Cardiac muscle cell (in vitro differentiated cells and primary cell): Measurements from ENCODE around the gene KLKB1. TPM values are rescaled to one million over a fixed set of nuclear protein-coding genes. Genes with fewer than 3 reads are reported as not detected.

Experiments
- DNase-seq, 2 donors: peaks; one replicate each; pipeline versions ENCODE4 v3.0.0 to v3.0.0-alpha.2; 2010 to 2017; ENCODE audit warnings: low read depth in 1 of 2, low spot score in 1 of 2
- H3K27ac ChIP-seq: fragments of 200-600 bp; sonication (generic); 2 replicates; pipeline ENCODE4 v1.5.1; 2016
- H3K27me3 ChIP-seq: fragments of 200-600 bp; sonication (generic); 2 replicates; pipeline ENCODE4 v1.6.0; 2016; ENCODE audit warnings: control low read depth
- H3K36me3 ChIP-seq: fragments of 200-600 bp; sonication (generic); 2 replicates; pipeline ENCODE4 v1.5.1; 2016; ENCODE audit warnings: control low read depth
- H3K4me1 ChIP-seq: fragments of 200-600 bp; sonication (generic); 2 replicates; pipeline ENCODE4 v1.8.1; 2017; ENCODE audit warnings: low read depth, mild to moderate bottlenecking, mixed run types
- H3K4me3 ChIP-seq: fragments of 200-600 bp; sonication (generic); 2 replicates; pipeline ENCODE4 v1.5.1; 2016; ENCODE audit warnings: mild to moderate bottlenecking
- H3K9me3 ChIP-seq: fragments of 200-600 bp; sonication (generic); 2 replicates; pipeline ENCODE4 v1.5.1; 2017; ENCODE audit warnings: low read depth, mild to moderate bottlenecking, control low read depth
- CTCF ChIP-seq: IDR thresholded peaks from 2 replicates; pipeline ENCODE4 v1.5.1; 2012; ENCODE audit warnings: low read depth, mild to moderate bottlenecking, low read length
- polyA plus RNA-seq: library from polyadenylated mRNA; unstranded; fragments of >200 nt; fragmentation: Nextera tagmentation; extraction: Ambion mirVana; gene quantifications from 2 replicates; pipeline ENCODE4 v1.2.1, GENCODE V29; 2016
- total RNA-seq: library from RNA; depleted of rRNA; stranded (reverse); fragments of >200 nt; gene quantifications from 2 replicates; pipeline ENCODE4 v1.2.3, GENCODE V29; 2016

Gene KLKB1
- total and polyA plus RNA-seq, 2 experiments from 2014 or later = 0.09 TPM; not detected in 1

- Histone ChIP-seq H3K27ac (no peak overlapping the region), H3K4me3 (no peak overlapping the region)
Measured at GRCh38 chr4:186248643-186249042, 21.3 kb downstream of the KLKB1 start.

GRCh38 chr4:186249785-186250754, 22.8 kb downstream of the KLKB1 start:
- DNase-seq = peak in 1 of 2 donors; percentile 3
- no peaks in the 10 kb centered on the region for H3K36me3 ChIP-seq
- H3K4me1 ChIP-seq = no peaks in the 10 kb centered on the region
- no peak overlapping the region for H3K4me3 ChIP-seq
- no peaks in the 10 kb centered on the region for H3K9me3 ChIP-seq
- no peak overlapping the region for H3K27ac ChIP-seq
- H3K27me3 ChIP-seq = no peaks in the 10 kb centered on the region
- no peak for TF ChIP-seq CTCF

More at GRCh38 chr4:186248643-186249042, 21.3 kb downstream of the KLKB1 start:
- Histone ChIP-seq H3K27me3 (no peaks in the 10 kb centered on the region), H3K9me3 (no peaks in the 10 kb centered on the region), H3K4me1 (no peaks in the 10 kb centered on the region), H3K36me3 (no peaks in the 10 kb centered on the region)
- TF ChIP-seq CTCF = no peak
- DNase-seq = no peak

GRCh38 chr4:186250760-186251159, 23.5 kb downstream of the KLKB1 start:
- TF ChIP-seq CTCF = no peak
- no peak overlapping the region for H3K4me3 ChIP-seq
- H3K36me3 ChIP-seq = no peaks in the 10 kb centered on the region
- H3K27me3 ChIP-seq = no peaks in the 10 kb centered on the region
- H3K27ac ChIP-seq = no peak overlapping the region
- DNase-seq = no peak
- H3K9me3 ChIP-seq = no peaks in the 10 kb centered on the region
- no peaks in the 10 kb centered on the region for H3K4me1 ChIP-seq

GRCh38 chr4:186255122-186255521, 27.8 kb downstream of the KLKB1 start:
- Histone ChIP-seq H3K27ac (no peak overlapping the region), H3K9me3 (no peaks in the 10 kb centered on the region), H3K27me3 (no peaks in the 10 kb centered on the region), H3K4me3 (no peak overlapping the region), H3K4me1 (no peaks in the 10 kb centered on the region), H3K36me3 (no peaks in the 10 kb centered on the region)
- TF ChIP-seq CTCF = no peak
- no peak for DNase-seq

- Histone ChIP-seq H3K27ac (no peak overlapping the region), H3K4me3 (no peak overlapping the region), H3K9me3 (no peaks in the 10 kb centered on the region), H3K36me3 (no peaks in the 10 kb centered on the region), H3K27me3 (no peaks in the 10 kb centered on the region), H3K4me1 (no peaks in the 10 kb centered on the region)
- DNase-seq = no peak
- TF ChIP-seq CTCF = no peak
Measured at GRCh38 chr4:186258216-186258811, 31.0 kb downstream of the KLKB1 start.
